ENCODE results near the gene GSE1.

DNA sequence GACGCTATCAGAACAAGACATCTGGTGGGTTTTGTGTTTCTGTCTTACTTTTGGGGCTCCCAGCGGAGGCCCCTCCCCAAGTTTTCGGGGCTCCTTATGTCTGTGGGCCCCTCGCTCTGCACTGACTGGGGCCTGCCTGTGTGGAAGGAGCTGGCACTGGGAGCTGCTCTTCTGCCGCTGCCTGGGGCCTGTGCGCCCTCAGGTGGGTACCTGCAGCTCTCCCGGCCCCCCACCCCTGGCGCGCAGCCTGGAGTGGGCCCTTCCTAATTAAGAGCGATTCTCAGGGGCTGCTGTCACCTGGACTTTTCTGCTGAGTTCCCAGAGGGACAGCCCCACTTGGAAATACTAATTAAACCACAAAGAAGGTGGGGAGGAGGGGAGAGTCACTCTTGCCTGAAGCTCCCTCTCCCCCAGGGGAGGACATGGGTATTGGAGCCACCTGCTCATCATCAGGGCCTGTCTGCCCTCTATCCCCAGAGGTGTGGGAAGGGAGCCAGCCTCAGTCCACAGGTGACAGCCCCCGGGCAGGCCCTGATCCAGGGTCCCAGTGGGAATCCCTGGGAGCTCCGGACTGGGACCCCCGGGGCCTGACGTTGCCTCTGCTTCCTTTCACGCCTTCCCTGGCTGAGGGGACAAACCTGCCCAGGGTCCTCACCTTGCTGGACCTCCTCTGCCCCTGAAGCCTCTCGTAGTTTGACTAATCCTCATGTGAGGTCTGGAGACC lies 36.5 kb downstream of the GSE1 start:
- TF ChIP-seq CTCF (IDR thresholded peaks at IDR 0.05) (no peak), POLR2AphosphoS5 (IDR thresholded peaks at IDR 0.05) (no peak)

All from breast epithelium (tissue), 3 donors.